Stimulated activated CD4-positive, alpha-beta T cell treated with anti-CD3 and anti-CD28 coated beads, Interleukin-15, amount 100 ng/mL, for 48 hours (primary cell): ENCODE data around the gene FREM3.

Experiments
- DNase-seq, 2 donors: peaks; one replicate each; pipeline ENCODE4 v3.0.0-alpha.2; 2020; ENCODE audit warnings: low read depth in 2 of 2

Gene FREM3

GRCh38 chr4:143667461-143667860 is 33.0 kb downstream of the FREM3 start:
- DNase-seq: no peak

GRCh38 chr4:143658336-143658735 is 42.1 kb downstream of the FREM3 start:
- DNase-seq: no peak

- DNase-seq: no peak
Observed at GRCh38 chr4:143654571-143654970, 45.9 kb downstream of the FREM3 start.

GRCh38 chr4:143653031-143653430 is 47.4 kb downstream of the FREM3 start:
- no peak for DNase-seq

- no peak for DNase-seq
Observed at GRCh38 chr4:143643399-143643798, 57.1 kb downstream of the FREM3 start.

GRCh38 chr4:143642611-143643010 is 57.9 kb downstream of the FREM3 start:
- DNase-seq: no peak

GRCh38 chr4:143641361-143641760 is 59.1 kb downstream of the FREM3 start:
- no peak for DNase-seq

- no peak for DNase-seq
Observed at GRCh38 chr4:143634763-143635162, 65.7 kb downstream of the FREM3 start.

GRCh38 chr4:143633833-143634232 is 66.6 kb downstream of the FREM3 start:
- no peak for DNase-seq

- DNase-seq: no peak
Observed at GRCh38 chr4:143626134-143626911, 74.2 kb downstream of the FREM3 start.

- DNase-seq: no peak
Observed at GRCh38 chr4:143625632-143626031, 74.8 kb downstream of the FREM3 start.

- DNase-seq: no peak
Observed at GRCh38 chr4:143623896-143624295, 76.6 kb downstream of the FREM3 start.

GRCh38 chr4:143618811-143619210 is 81.7 kb downstream of the FREM3 start:
- DNase-seq: no peak

GRCh38 chr4:143617994-143618679 is 82.3 kb downstream of the FREM3 start:
- DNase-seq: no peak

- peak in 1 of 2 donors; percentile 11 for DNase-seq
Observed at GRCh38 chr4:143616771-143617170, 83.7 kb downstream of the FREM3 start.

- no peak for DNase-seq
Observed at GRCh38 chr4:143609492-143609891, 91.0 kb downstream of the FREM3 start.

GRCh38 chr4:143606480-143606879 is 94.0 kb downstream of the FREM3 start:
- no peak for DNase-seq

GRCh38 chr4:143599827-143600226 is 100.6 kb downstream of the FREM3 start:
- DNase-seq: no peak

GRCh38 chr4:143598816-143599215 is 101.7 kb downstream of the FREM3 start:
- no peak for DNase-seq

GRCh38 chr4:143597276-143597675 is 103.2 kb downstream of the FREM3 start:
- no peak for DNase-seq

- no peak for DNase-seq
Observed at GRCh38 chr4:143587703-143588102, 112.8 kb downstream of the FREM3 start.

GRCh38 chr4:143586080-143586479 is 114.4 kb downstream of the FREM3 start:
- no peak for DNase-seq

- no peak for DNase-seq
Observed at GRCh38 chr4:143585548-143585947, 114.9 kb downstream of the FREM3 start.
